H1 (cell line): Measurements from ENCODE around the gene PCDHGA1. TPM values are rescaled to one million over a fixed set of nuclear protein-coding genes. Genes with fewer than 3 reads are reported as not detected.

Experiments used
- CREB1 ChIP-seq: IDR thresholded peaks from 2 replicates; pipeline ENCODE4 v1.6.1; 2012; ENCODE audit warnings: inconsistent platforms
- NRF1 ChIP-seq: IDR thresholded peaks from 2 replicates; pipeline ENCODE4 v1.6.1; 2011; ENCODE audit warnings: mild to moderate bottlenecking, low read depth, low read length, improper control_type of control experiment
- POLR2A ChIP-seq, 2 experiments: IDR thresholded peaks; 1 replicate in 1 of 2; 2 replicates in 1 of 2; pipeline ENCODE4 v1.6.1; 2011; ENCODE audit warnings: low read depth in 2 of 2, low read length in 2 of 2, mild to moderate bottlenecking in 2 of 2; ENCODE audit errors: control extremely low read depth in 1 of 2
- RAD21 ChIP-seq, 2 experiments: IDR thresholded peaks in 1 of 2; conservative IDR thresholded peaks in 1 of 2; 2 replicates each; pipeline ENCODE4 v1.6.1; 2011; ENCODE audit warnings: low read depth in 2 of 2, low read length in 2 of 2, improper control_type of control experiment in 1 of 2, inconsistent platforms in 1 of 2, mild to moderate bottlenecking in 1 of 2, moderate library complexity in 1 of 2
- RBBP5 ChIP-seq: IDR thresholded peaks from 2 replicates; pipeline ENCODE4 v1.7.1; 2012; ENCODE audit warnings: low read depth, mild to moderate bottlenecking, inconsistent platforms, low read length, moderate library complexity, borderline replicate concordance
- TAF7 ChIP-seq: optimal IDR thresholded peaks from 2 replicates; pipeline ENCODE3; 2011; ENCODE audit warnings: low read depth, mild to moderate bottlenecking, inconsistent platforms, low read length, moderate library complexity, borderline replicate concordance
- TBP ChIP-seq: IDR thresholded peaks from 2 replicates; pipeline ENCODE4 v1.6.1; 2011; ENCODE audit warnings: low read depth, low read length, improper control_type of control experiment
- TEAD4 ChIP-seq: IDR thresholded peaks from 2 replicates; pipeline ENCODE4 v1.6.1; 2012; ENCODE audit warnings: low read depth, low read length, inconsistent platforms, mixed read lengths
- polyA plus RNA-seq, 7 experiments: library from polyadenylated mRNA; depleted of rRNA in 3 of 7; stranded (reverse) in 5 of 7; unstranded in 2 of 7; fragments of >200 nt in 5 of 7; fragments of 200-250 nt in 2 of 7; gene quantifications; 1 replicate in 5 of 7; 2 replicates in 1 of 7; 4 replicates in 1 of 7; pipeline versions ENCODE4 v1.2.1 to v1.2.3, GENCODE V29; 2011 to 2013; ENCODE audit warnings: missing spikeins in 2 of 7, mixed read lengths in 2 of 7
- total RNA-seq: library from RNA; stranded (reverse); fragmentation: NEBNext Ultra II Directional; extraction: Animal tissue kit (Norgen Biotek cat#: 25700); gene quantifications from 2 replicates; pipeline ENCODE4 v1.2.1, GENCODE V29; 2021
- TF ChIP-seq, protein P1 (sequence below), 3 experiments: IDR thresholded peaks; 1 replicate in 2 of 3; 2 replicates in 1 of 3; pipeline versions ENCODE4 v1.5.1 to v1.6.1; 2011; ENCODE audit warnings: low read length in 3 of 3, mild to moderate bottlenecking in 3 of 3, inconsistent platforms in 2 of 3, low read depth in 1 of 3, moderate library complexity in 1 of 3; ENCODE audit not compliant: insufficient read depth in 1 of 3; ENCODE audit errors: control extremely low read depth in 1 of 3
- TF ChIP-seq, protein P2 (sequence below): IDR thresholded peaks from 2 replicates; pipeline ENCODE4 v1.6.1; 2011; ENCODE audit warnings: low read depth, mild to moderate bottlenecking, low read length; ENCODE audit not compliant: insufficient read depth

Gene PCDHGA1
- total and polyA plus RNA-seq, 2 of the 8 experiments (the other 6 are each of a cell fraction or from before 2014, with no cell fraction given) = 0.57 to 0.89 TPM

DNA sequence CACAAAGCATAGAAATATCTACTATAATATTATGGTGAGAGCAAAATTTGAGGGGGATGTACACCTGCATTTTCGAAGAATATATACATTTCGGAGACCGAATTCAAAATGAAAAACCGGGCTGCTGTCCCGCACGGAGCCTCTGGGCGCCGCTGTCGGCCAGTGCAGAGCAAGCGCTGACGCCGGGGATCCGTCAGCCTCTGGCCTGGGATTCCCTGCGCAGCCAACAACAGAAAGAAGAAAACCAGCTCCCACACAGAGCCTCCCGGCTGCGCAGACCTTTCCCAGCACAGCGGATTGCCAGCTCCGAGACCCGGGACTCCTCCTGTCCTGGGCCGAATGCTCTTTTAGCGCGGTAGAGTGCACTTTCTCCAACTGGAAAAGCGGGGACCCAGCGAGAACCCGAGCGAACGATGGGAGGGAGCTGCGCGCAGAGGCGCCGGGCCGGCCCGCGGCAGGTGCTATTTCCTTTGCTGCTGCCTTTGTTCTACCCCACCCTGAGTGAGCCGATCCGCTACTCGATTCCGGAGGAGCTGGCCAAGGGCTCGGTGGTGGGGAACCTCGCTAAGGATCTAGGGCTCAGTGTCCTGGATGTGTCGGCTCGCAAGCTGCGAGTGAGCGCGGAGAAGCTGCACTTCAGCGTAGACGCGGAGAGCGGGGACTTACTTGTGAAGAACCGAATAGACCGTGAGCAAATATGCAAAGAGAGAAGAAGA, 77.6 kb downstream of the PCDHGA1 start, which contains the start of gene PCDHGB6 (continued):
- TF ChIP-seq, protein P1, sequence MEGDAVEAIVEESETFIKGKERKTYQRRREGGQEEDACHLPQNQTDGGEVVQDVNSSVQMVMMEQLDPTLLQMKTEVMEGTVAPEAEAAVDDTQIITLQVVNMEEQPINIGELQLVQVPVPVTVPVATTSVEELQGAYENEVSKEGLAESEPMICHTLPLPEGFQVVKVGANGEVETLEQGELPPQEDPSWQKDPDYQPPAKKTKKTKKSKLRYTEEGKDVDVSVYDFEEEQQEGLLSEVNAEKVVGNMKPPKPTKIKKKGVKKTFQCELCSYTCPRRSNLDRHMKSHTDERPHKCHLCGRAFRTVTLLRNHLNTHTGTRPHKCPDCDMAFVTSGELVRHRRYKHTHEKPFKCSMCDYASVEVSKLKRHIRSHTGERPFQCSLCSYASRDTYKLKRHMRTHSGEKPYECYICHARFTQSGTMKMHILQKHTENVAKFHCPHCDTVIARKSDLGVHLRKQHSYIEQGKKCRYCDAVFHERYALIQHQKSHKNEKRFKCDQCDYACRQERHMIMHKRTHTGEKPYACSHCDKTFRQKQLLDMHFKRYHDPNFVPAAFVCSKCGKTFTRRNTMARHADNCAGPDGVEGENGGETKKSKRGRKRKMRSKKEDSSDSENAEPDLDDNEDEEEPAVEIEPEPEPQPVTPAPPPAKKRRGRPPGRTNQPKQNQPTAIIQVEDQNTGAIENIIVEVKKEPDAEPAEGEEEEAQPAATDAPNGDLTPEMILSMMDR (IDR thresholded peaks at IDR 0.05; ENCODE audit: control extremely low read depth in 1 of 3, insufficient read depth in 1 of 3, low read depth in 1 of 3, low read length in 3 of 3) = peak; percentile 72 to 91 (median 78)
- TF ChIP-seq CREB1 = peak; percentile 56; the same call in 1 of the 2 replicates
- 0 out of 2 replicates have a peak, but pooled peaks have one; percentile 32 for TF ChIP-seq TBP
- peak; percentile 34; the same call in 1 of the 2 replicates for TF ChIP-seq NRF1
- 0 out of 2 replicates have a peak, but pooled peaks have one; percentile 66 for TF ChIP-seq RBBP5
- peak; percentile 77 to 86 for TF ChIP-seq RAD21 (IDR thresholded peaks at IDR 0.05 in 1 of 2, conservative IDR thresholded peaks at IDR 0.05 in 1 of 2; ENCODE audit: low read depth in 2 of 2, low read length in 2 of 2)
- peak in 1 of 2 experiments; percentile 30; a peak in 1 of 3 replicates for TF ChIP-seq POLR2A (IDR thresholded peaks at IDR 0.05; ENCODE audit: control extremely low read depth in 1 of 2, low read depth in 2 of 2, low read length in 2 of 2)
- TF ChIP-seq, protein P2, sequence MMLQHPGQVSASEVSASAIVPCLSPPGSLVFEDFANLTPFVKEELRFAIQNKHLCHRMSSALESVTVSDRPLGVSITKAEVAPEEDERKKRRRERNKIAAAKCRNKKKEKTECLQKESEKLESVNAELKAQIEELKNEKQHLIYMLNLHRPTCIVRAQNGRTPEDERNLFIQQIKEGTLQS = 0 out of 2 replicates have a peak, but pooled peaks have one; percentile 2
- TF ChIP-seq TEAD4 = 0 out of 2 replicates have a peak, but pooled peaks have one; percentile 8
- TF ChIP-seq TAF7 = peak; percentile 23
- TF ChIP-seq, all 59 proteins: peak for 19; not testable (repeated sequence) for 40
